HFFc6 (cell line): Measurements from ENCODE around the gene EXO1. TPM values are rescaled to one million over a fixed set of nuclear protein-coding genes. Genes with fewer than 3 reads are reported as not detected.

Experiments used
- DNase-seq: peaks from one replicate; pipeline ENCODE4 v3.0.0-alpha.2; 2018
- H3K27ac Mint-ChIP-seq: 2 replicates; pipeline ENCODE4 v1.8.0; 2020; ENCODE audit warnings: mild to moderate bottlenecking, mixed read lengths
- H3K27me3 Mint-ChIP-seq: 2 replicates; pipeline ENCODE4 v1.8.0; 2021; ENCODE audit warnings: mild to moderate bottlenecking, moderate library complexity, mixed read lengths; ENCODE audit not compliant: insufficient read depth
- H3K36me3 Mint-ChIP-seq: 2 replicates; pipeline ENCODE4 v1.8.0; 2021; ENCODE audit warnings: low read depth, mixed read lengths
- H3K4me1 Mint-ChIP-seq: 2 replicates; pipeline ENCODE4 v1.8.0; 2020; ENCODE audit warnings: low read depth, mixed read lengths
- H3K4me3 Mint-ChIP-seq: 2 replicates; pipeline ENCODE4 v1.8.0; 2020; ENCODE audit warnings: mild to moderate bottlenecking, moderate library complexity, mixed read lengths
- H3K9me3 Mint-ChIP-seq: 2 replicates; pipeline ENCODE4 v1.8.0; 2020; ENCODE audit warnings: mild to moderate bottlenecking, mixed read lengths
- CTCF ChIP-seq: fragments of 200-600 bp; sonication (generic); IDR thresholded peaks from 2 replicates; pipeline ENCODE4 v1.5.0; 2021; ENCODE audit warnings: antibody characterized with exemption, mild to moderate bottlenecking
- total RNA-seq, 6 experiments: library from RNA; stranded (reverse); fragmentation: NEBNext Ultra II Directional; extraction: Animal tissue kit (Norgen Biotek cat#: 25700); gene quantifications; 2 replicates in 1 of 6; 3 replicates in 5 of 6; pipeline ENCODE4 v1.2.3, GENCODE V29; 2021

Gene EXO1
- total RNA-seq, 6 experiments from 2014 or later, result 6.5 to 15.7 (median 15.2) TPM

- DNase-seq, result no peak
Measured at GRCh38 chr1:241841691-241842090, 6.3 kb upstream of the EXO1 start.

GRCh38 chr1:241842565-241842964, 5.4 kb upstream of the EXO1 start:
- TF ChIP-seq CTCF, result no peak
- Mint-ChIP-seq H3K4me3 (peak overlapping the region; percentile 19), H3K4me1 (peaks cover 58% of the 10 kb centered on the region), H3K36me3 (no peaks in the 10 kb centered on the region), H3K9me3 (no peaks in the 10 kb centered on the region), H3K27ac (peak overlapping the region; percentile 79), H3K27me3 (0 out of 2 replicates have a peak, but pooled peaks cover 3% of the 10 kb centered on the region)
- DNase-seq, result peak; percentile 72

More at GRCh38 chr1:241841691-241842090, 6.3 kb upstream of the EXO1 start:
- Mint-ChIP-seq H3K4me1 (peaks cover 58% of the 10 kb centered on the region), H3K27ac (peak overlapping the region; percentile 79; the same call in 1 of the 2 replicates), H3K36me3 (no peaks in the 10 kb centered on the region), H3K27me3 (no peaks in the 10 kb centered on the region), H3K4me3 (no peak overlapping the region), H3K9me3 (no peaks in the 10 kb centered on the region)
- no peak for TF ChIP-seq CTCF

GRCh38 chr1:241844593-241844992, 3.4 kb upstream of the EXO1 start:
- Mint-ChIP-seq H3K36me3 (no peaks in the 10 kb centered on the region; the same call in 1 of the 2 replicates), H3K27ac (no peak overlapping the region)

GRCh38 chr1:241846375-241846774, 1.6 kb upstream of the EXO1 start:
- H3K27me3 Mint-ChIP-seq, result peaks cover 6% of the 10 kb centered on the region; the same call in 1 of the 2 replicates
- no peak overlapping the region for H3K4me3 Mint-ChIP-seq
- no peaks in the 10 kb centered on the region; the same call in 1 of the 2 replicates for H3K36me3 Mint-ChIP-seq

More at GRCh38 chr1:241844593-241844992, 3.4 kb upstream of the EXO1 start:
- DNase-seq, result no peak
- no peak overlapping the region for H3K4me3 Mint-ChIP-seq
- H3K4me1 Mint-ChIP-seq, result peaks cover 54% of the 10 kb centered on the region
- no peak for TF ChIP-seq CTCF
- peaks cover 6% of the 10 kb centered on the region; the same call in 1 of the 2 replicates for H3K27me3 Mint-ChIP-seq
- H3K9me3 Mint-ChIP-seq, result no peaks in the 10 kb centered on the region

GRCh38 chr1:241846862-241847539, 1.0 kb upstream of the EXO1 start:
- Mint-ChIP-seq H3K27ac (peak overlapping the region; percentile 100), H3K9me3 (no peaks in the 10 kb centered on the region), H3K27me3 (peaks cover 6% of the 10 kb centered on the region; the same call in 1 of the 2 replicates), H3K36me3 (no peaks in the 10 kb centered on the region; the same call in 1 of the 2 replicates), H3K4me1 (peaks cover 45% of the 10 kb centered on the region), H3K4me3 (peak overlapping the region; percentile 99)
- no peak for DNase-seq
- no peak for TF ChIP-seq CTCF

More at GRCh38 chr1:241846375-241846774, 1.6 kb upstream of the EXO1 start:
- H3K9me3 Mint-ChIP-seq, result no peaks in the 10 kb centered on the region
- H3K4me1 Mint-ChIP-seq, result peaks cover 51% of the 10 kb centered on the region
- no peak for TF ChIP-seq CTCF
- no peak overlapping the region for H3K27ac Mint-ChIP-seq
- no peak for DNase-seq
